ENCODE data around the gene ADGRV1. TPM values are rescaled to one million over a fixed set of nuclear protein-coding genes. Genes with fewer than 3 reads are reported as not detected.

Gene ADGRV1
- total RNA-seq, 1 experiment from 2014 or later, result 6.8 TPM

DNA sequence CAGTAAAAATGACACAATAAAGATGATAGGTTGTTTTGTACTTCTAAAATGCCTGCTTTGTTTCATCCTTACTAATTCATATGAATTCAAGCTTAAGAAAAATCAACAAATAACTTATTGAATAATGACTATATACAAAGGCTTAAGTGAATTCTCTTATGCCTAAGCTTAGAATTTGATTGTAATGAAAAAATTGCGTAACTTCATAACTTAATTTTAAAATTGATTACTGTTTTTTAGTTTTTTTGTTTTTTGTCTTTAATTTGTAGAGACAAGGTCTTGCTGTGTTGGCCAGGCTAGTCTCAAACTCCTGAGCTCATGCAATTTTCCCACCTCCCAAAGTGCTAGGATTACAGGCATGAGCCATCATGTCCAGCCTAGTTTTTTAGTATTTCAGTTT, 432.6 kb downstream of the ADGRV1 start:
- Histone ChIP-seq H3K27ac (ENCODE audit: low read depth, low read length, poor library complexity, severe bottlenecking) (no peak overlapping the region), H3K4me3 (ENCODE audit: low read depth, low read length, poor library complexity, severe bottlenecking) (no peak overlapping the region), H3K4me1 (ENCODE audit: insufficient read depth, low read length, poor library complexity, severe bottlenecking) (no peaks in the 10 kb centered on the region), H3K36me3 (ENCODE audit: insufficient read depth, low read length, poor library complexity, severe bottlenecking) (no peaks in the 10 kb centered on the region), H3K9me3 (ENCODE audit: low read depth, low read length, poor library complexity, severe bottlenecking) (no peaks in the 10 kb centered on the region), H3K27me3 (replicated peaks; ENCODE audit: insufficient read depth, low read depth, low read length, poor library complexity) (no peaks in the 10 kb centered on the region)
- ChIA-PET POLR2A (ENCODE audit: low non-redundant PET) (no interaction called here), CTCF (interaction anchor here (0.7 kb wide), 1 partner anchor 394 kb away, joined by 3 read pairs; no protein-coding TSS in a partner anchor)
- intact Hi-C loops (cut with micrococcal nuclease; ENCODE audit: unreplicated experiment), result no loop called here
- no peak for DNase-seq (ENCODE audit: low spot score)
- TF ChIP-seq, protein P1, sequence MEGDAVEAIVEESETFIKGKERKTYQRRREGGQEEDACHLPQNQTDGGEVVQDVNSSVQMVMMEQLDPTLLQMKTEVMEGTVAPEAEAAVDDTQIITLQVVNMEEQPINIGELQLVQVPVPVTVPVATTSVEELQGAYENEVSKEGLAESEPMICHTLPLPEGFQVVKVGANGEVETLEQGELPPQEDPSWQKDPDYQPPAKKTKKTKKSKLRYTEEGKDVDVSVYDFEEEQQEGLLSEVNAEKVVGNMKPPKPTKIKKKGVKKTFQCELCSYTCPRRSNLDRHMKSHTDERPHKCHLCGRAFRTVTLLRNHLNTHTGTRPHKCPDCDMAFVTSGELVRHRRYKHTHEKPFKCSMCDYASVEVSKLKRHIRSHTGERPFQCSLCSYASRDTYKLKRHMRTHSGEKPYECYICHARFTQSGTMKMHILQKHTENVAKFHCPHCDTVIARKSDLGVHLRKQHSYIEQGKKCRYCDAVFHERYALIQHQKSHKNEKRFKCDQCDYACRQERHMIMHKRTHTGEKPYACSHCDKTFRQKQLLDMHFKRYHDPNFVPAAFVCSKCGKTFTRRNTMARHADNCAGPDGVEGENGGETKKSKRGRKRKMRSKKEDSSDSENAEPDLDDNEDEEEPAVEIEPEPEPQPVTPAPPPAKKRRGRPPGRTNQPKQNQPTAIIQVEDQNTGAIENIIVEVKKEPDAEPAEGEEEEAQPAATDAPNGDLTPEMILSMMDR (conservative IDR thresholded peaks at IDR 0.05; ENCODE audit: low read depth, low read length), result no peak
- TF ChIP-seq EZH2 (IDR thresholded peaks at IDR 0.05; ENCODE audit: borderline replicate concordance, low read depth, low read length, poor library complexity, severe bottlenecking), result no peak
- BruUV-seq (replicated peaks), result no TSS peak

DNA sequence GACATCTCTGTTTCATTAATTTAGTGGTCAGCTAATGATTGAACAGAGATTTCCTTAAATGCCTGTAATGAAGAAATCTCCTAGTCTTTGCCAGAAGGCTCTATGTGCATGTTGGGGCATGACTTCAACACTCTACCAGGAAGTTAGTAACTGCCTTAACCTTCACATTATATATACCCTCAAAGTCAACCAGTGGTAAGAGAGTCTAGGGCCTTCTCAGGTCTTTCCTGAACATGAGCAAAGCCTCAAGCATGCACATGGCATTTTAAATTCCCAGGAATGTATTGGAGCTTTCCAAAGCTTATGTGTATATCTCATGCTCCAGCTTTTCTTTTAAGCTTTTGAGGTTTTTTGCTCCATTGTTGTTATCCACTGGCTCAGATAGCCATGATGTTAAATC, 436.2 kb downstream of the ADGRV1 start:
- POLR2A ChIA-PET (ENCODE audit: low non-redundant PET), result no interaction called here
- Histone ChIP-seq H3K27ac (ENCODE audit: low read depth, low read length, poor library complexity, severe bottlenecking) (no peak overlapping the region), H3K4me3 (ENCODE audit: low read depth, low read length, poor library complexity, severe bottlenecking) (no peak overlapping the region), H3K36me3 (ENCODE audit: insufficient read depth, low read length, poor library complexity, severe bottlenecking) (no peaks in the 10 kb centered on the region), H3K27me3 (replicated peaks; ENCODE audit: insufficient read depth, low read depth, low read length, poor library complexity) (no peaks in the 10 kb centered on the region), H3K4me1 (ENCODE audit: insufficient read depth, low read length, poor library complexity, severe bottlenecking) (no peaks in the 10 kb centered on the region), H3K9me3 (ENCODE audit: low read depth, low read length, poor library complexity, severe bottlenecking) (no peaks in the 10 kb centered on the region)
- intact Hi-C loops (cut with micrococcal nuclease; ENCODE audit: unreplicated experiment), result no loop called here
- CTCF ChIA-PET, result no interaction called here
- no TSS peak for BruUV-seq (replicated peaks)
- no peak for DNase-seq (ENCODE audit: low spot score)
- no peak for TF ChIP-seq EZH2 (IDR thresholded peaks at IDR 0.05; ENCODE audit: borderline replicate concordance, low read depth, low read length, poor library complexity, severe bottlenecking)
- TF ChIP-seq, protein P1 (conservative IDR thresholded peaks at IDR 0.05; ENCODE audit: low read depth, low read length), result no peak

DNA sequence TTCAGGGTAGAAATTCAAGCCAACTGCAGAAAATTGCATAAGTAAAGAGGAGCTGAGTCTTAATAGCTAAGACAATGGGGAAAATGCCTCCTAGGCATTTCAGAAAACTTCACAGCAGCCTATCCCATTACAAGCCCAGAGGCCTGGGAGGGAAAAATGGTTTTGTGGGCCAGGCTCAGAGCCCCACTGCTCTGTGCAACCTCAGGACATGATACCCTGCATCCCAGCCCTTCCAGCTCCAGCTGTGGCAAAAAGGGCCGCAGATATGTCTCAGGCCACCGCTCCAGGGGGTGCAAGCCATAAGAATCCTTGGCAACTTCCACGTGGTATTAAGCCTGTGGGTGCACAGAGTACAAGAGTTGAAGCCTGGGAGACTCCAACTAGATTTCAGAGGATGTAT, 437.5 kb downstream of the ADGRV1 start:
- ChIA-PET CTCF (no interaction called here), POLR2A (ENCODE audit: low non-redundant PET) (no interaction called here)
- intact Hi-C loops (cut with micrococcal nuclease; ENCODE audit: unreplicated experiment), result no loop called here
- Histone ChIP-seq H3K4me3 (ENCODE audit: low read depth, low read length, poor library complexity, severe bottlenecking) (no peak overlapping the region), H3K36me3 (ENCODE audit: insufficient read depth, low read length, poor library complexity, severe bottlenecking) (no peaks in the 10 kb centered on the region), H3K9me3 (ENCODE audit: low read depth, low read length, poor library complexity, severe bottlenecking) (no peaks in the 10 kb centered on the region), H3K27ac (ENCODE audit: low read depth, low read length, poor library complexity, severe bottlenecking) (no peak overlapping the region), H3K4me1 (ENCODE audit: insufficient read depth, low read length, poor library complexity, severe bottlenecking) (no peaks in the 10 kb centered on the region), H3K27me3 (replicated peaks; ENCODE audit: insufficient read depth, low read depth, low read length, poor library complexity) (no peaks in the 10 kb centered on the region)
- no peak for TF ChIP-seq EZH2 (IDR thresholded peaks at IDR 0.05; ENCODE audit: borderline replicate concordance, low read depth, low read length, poor library complexity, severe bottlenecking)
- TF ChIP-seq, protein P1 (conservative IDR thresholded peaks at IDR 0.05; ENCODE audit: low read depth, low read length), result no peak
- DNase-seq (ENCODE audit: low spot score), result no peak
- no TSS peak for BruUV-seq (replicated peaks)

Measured in A673 (cell line).